Fibroblast of the aortic adventitia (primary cell): ENCODE measurements around the gene SYTL1. TPM values are rescaled to one million over a fixed set of nuclear protein-coding genes. Genes with fewer than 3 reads are reported as not detected.

Experiments
- DNase-seq: peaks from one replicate; pipeline ENCODE4 v3.0.0-alpha.2; 2010; ENCODE audit warnings: low read depth
- H3K4me3 ChIP-seq: 2 replicates; pipeline ENCODE4 v1.5.1; 2011; ENCODE audit warnings: low read depth, mild to moderate bottlenecking, control low read depth, low read length, moderate library complexity
- total RNA-seq: library from RNA; depleted of rRNA; stranded (reverse); fragments of >200 nt; gene quantifications from 2 replicates; pipeline ENCODE4 v1.2.3, GENCODE V29; 2012; ENCODE audit warnings: low replicate concordance
- TF ChIP-seq, protein P1 (sequence below): IDR thresholded peaks from 2 replicates; pipeline ENCODE4 v1.5.1; 2011; ENCODE audit warnings: mild to moderate bottlenecking, low read length, control low read depth, inconsistent platforms; ENCODE audit not compliant: insufficient read depth

Gene SYTL1
- total RNA-seq, 1 donor, result 0.09 TPM

DNA sequence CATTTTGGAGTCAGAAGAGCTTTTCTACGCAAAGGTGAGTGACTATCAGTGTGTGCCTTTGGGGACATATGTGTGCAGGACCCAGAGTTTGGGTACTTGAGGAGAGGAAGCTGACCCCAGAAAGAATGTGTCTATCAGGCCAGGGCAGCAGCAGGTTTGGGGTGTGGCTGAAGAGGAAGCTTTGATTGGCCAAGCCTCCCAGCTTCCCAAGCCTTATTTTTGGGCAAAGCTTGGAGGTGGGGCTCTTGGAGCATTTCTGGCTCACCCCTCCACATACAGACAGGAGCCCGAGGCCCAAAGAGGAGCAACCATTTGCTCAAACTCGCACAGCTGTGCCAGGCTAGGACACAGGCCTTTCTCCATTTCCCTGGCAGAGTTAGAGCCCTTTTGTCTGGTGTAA lies 55.3 kb downstream of the SYTL1 start:
- H3K4me3 ChIP-seq, result no peak overlapping the region
- TF ChIP-seq, protein P1, sequence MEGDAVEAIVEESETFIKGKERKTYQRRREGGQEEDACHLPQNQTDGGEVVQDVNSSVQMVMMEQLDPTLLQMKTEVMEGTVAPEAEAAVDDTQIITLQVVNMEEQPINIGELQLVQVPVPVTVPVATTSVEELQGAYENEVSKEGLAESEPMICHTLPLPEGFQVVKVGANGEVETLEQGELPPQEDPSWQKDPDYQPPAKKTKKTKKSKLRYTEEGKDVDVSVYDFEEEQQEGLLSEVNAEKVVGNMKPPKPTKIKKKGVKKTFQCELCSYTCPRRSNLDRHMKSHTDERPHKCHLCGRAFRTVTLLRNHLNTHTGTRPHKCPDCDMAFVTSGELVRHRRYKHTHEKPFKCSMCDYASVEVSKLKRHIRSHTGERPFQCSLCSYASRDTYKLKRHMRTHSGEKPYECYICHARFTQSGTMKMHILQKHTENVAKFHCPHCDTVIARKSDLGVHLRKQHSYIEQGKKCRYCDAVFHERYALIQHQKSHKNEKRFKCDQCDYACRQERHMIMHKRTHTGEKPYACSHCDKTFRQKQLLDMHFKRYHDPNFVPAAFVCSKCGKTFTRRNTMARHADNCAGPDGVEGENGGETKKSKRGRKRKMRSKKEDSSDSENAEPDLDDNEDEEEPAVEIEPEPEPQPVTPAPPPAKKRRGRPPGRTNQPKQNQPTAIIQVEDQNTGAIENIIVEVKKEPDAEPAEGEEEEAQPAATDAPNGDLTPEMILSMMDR, result no peak
- DNase-seq, result no peak

DNA sequence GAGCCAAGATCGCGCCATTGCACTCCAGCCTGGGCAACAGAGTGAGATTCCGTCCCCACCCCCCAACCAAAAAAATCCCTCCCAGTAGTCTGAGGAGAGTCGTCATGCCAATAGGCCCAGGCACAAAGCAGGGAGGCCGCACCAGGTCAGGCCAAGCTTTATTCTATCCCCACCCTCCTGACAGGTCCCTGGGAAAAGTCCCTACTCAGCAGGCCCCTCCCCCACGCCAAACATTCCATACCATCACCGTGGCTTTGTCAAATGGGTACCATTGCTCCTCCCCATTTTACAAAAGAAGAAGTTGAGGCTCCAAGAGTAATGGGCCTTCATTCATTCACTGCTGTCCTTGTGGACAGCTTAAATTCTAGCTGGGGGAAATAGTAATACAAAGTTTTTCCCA lies 55.9 kb downstream of the SYTL1 start:
- TF ChIP-seq, protein P1, result no peak
- no peak for DNase-seq
- H3K4me3 ChIP-seq, result no peak overlapping the region

DNA sequence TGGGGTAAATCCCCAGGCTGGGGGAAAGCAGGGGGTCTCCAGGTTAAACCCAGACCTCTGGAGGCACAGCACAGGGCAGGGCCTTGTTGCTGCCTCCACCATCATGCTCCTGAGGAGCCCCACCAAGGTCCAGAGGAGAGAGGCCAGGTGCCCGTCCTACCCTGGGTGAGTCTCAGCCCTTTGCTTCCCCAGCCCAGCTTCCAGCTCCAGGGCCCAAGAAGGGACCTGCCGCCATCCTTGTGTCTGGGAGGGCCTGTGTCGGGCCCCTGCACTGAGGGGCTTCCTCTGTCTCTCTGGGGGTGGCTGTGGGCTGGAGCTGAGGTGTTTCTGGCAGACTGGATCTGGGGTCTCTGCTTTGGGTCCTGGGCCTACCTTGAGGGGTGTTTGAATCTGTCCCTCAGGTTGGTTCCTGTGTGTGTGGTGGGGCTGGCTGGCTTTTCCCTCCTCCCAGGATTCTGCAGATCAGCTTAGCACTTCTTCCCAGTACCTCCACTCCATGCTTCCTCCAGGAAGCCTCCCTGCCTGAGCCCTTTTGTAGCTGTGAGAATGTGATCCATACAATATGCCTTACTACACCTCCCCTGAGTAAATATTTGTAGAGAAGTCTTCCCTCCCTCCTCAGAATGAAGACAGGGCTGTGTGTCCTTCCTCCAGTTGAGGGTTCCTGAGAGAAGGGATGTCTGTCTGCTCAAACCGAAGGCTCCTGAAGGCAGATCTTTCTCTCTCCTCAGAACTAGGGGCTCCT lies 56.8 kb downstream of the SYTL1 start:
- DNase-seq, result no peak

DNA sequence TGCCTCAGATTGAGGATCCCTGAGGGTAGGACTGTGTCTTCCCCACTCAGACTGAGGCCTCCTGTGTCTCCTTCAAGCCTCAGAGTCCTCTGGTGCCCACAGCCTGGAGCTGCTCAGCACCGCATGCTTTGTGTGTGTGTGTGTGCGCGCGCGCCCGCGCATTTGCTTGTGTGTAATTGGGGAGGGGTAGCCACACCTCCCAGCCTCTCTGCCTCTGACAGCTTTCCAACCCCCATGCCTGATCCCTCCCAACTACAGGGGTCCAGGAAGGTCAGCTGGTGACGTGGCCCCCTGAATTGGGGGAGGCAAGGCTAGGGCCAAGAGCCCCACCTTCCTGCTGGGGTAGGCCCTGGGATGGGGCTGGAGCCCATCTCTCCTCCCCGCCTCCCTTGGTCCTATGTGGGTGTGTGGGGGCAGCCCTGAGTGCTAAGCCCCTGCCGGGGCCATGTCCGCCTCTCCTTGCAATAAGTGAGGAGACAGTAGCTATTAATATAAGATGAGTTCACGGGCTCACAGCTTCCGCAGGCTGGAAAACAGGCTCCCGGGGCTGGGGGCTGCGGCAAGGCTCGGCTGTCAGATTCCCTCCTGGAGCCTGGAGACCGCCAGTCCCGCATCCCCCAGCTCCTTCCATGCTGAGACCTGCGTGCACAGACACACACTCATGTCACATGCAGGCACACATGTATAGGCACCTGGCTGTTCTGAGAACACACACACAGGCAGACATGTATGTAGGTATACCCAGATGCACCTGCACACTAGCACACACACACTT lies 57.6 kb downstream of the SYTL1 start:
- DNase-seq, result no peak
- TF ChIP-seq, protein P1, result no peak
- H3K4me3 ChIP-seq, result no peak overlapping the region

More for the DNA sequence above, 56.8 kb downstream of the SYTL1 start:
- no peak overlapping the region for H3K4me3 ChIP-seq
- TF ChIP-seq, protein P1, result no peak

DNA sequence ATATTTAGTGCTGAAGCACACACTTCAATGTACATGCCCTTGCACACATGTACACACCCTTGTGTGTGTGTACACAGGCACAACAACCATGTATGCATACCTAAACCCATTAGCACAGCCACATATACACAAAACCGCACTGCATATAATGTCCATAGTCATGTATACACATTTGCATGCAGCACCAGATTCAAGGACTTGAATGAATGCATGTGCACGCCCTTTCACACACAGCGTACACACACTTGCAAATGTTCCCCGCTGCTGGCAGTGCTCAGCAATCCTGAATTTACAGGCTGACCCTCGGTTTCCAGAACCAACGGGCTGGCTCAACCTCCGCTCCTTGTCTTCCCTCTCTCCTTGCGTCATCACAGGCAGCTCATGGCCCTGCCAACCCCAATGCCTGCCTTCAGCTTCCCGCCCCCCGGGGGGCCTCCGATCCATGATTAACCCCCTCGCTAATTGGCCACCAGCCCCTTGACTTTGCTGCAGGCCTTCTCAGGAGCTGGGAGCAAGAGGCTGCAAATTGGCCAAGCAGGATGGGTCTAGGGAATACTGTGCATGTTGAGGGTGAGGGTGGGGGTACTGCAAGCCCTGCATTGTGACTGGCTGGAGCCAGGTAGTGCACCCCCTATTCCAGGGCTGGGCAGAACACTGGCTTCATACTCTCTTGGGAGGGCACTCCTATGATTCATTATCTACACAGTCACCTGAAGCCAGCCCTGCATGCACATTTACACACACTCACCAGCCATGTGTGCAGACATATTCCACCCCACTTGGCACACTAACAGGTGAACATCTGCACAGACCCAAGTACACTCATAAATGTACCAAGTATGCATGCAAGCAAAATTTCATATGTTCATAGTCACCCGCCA lies 58.5 kb downstream of the SYTL1 start:
- TF ChIP-seq, protein P1, result no peak
- peak; percentile 43 for DNase-seq
- no peak overlapping the region for H3K4me3 ChIP-seq

DNA sequence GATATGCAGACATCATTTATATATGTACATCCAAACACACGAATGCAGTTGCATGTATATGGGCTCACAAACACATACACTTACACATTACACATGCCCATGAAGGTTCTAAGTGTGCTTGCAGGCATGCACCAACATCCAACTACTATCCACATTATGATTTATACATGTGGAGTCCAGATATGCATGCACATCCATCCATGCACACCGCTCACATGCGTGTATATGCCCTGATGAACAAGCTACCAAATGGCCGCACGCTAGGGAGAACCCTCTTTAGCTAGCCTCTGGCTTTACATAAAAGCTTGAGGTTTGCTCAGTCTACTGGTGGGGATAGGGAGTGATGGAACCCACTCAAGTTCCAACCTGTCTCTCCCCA lies 59.1 kb downstream of the SYTL1 start:
- H3K4me3 ChIP-seq, result no peak overlapping the region
- TF ChIP-seq, protein P1, result no peak
- DNase-seq, result no peak
